Ecto neural progenitor cell (in vitro differentiated cells): ENCODE data around the gene SPSB1.

Experiments
- DNase-seq: peaks from one replicate; pipeline ENCODE4 v3.0.0-alpha.2; 2018; ENCODE audit warnings: low spot score

Gene SPSB1

DNA sequence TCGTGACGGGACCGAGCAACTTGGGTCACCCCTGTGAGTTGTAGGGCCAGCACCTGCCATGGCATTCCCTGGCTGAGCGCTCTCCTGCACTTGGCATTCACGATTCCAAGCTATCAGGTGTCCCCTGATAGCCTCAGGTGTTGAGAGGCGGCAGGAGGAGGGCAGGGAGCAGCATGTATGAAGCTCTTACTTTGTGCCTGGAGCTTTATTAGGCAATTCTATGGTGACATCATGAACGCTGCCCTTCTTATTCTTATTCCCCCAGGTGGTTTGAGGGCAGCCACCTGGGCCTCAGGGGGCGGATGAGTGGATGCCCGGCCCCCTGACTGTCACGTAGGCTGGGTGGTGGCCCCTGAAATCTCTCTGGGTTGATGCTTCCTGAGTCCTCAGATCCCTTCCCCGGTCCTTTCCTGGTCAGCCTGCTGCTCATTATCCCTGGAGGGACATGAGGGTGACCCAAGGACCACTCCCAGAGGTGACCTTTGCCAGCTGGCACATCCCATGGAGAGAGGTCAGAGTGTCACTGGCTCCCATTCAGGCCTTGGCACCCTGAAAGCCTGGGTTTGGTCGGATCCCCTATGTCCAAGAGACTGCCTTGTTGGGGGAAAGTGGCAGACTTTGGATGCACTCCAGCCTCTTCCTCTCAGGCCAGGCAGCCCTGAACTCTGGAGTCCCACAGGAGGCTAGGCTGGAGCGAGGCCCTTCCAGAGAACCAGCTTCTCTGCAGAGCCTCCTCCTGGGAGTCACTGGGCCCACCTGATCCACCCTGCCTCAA is 51.9 kb downstream of the SPSB1 start:
- DNase-seq, result no peak

DNA sequence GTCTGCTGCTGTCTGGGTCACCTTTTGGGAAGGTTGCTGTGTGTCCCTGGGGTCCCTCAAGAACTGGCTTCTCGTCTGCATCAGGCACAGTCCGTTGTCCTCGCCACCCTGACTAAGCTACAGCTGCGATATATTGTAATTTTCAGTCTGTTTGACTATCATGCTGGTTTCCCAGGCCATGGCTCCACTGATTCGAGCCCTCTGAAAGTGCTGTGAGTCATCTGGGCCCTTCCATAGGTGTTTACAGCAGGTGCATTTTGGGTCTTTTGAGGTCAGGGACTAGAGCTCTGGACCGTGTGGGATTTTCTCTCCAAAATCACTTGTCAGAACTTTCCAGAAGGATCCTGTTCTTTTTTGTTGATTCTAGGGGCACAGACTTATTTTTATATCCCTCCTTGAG is 52.8 kb downstream of the SPSB1 start:
- no peak for DNase-seq

DNA sequence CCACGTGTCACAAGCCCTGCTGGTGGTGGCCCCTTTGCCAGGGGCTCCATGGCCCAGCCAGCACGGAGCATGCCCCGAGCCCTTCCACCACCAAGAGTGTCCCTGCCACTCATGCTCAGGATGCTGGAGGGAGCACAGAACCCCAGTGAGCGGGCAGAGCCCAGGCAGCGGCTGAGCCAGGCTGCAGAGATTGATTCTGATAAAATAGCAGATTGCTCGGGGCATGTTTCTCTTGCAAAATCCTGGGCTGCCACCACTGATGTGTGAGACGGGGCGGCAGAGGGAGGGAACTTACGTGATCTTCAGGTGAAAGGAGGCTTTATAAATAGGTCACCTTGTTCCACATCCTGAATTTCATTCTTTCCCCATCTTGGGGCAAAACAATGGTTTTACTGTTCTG is 53.2 kb downstream of the SPSB1 start:
- no peak for DNase-seq

DNA sequence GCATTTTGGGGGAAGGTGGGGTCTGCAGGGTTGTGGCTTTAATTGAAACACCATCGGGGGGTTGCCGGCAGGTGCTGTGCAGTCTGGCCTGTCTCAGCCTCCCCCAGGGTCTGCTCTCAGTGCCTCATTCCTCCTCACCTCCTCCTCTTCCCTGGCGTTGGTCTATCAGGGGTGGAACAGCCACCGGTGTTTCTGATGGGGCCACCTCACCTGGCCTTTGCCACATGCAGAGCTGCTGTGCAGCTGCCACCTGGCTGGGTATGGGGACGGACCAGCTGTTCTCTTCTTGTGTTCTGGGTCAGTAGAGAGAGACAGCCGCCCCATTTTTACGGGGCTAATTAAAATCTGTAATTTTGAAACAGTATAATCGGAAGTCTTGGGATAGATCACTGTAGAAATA is 53.9 kb downstream of the SPSB1 start:
- no peak for DNase-seq

DNA sequence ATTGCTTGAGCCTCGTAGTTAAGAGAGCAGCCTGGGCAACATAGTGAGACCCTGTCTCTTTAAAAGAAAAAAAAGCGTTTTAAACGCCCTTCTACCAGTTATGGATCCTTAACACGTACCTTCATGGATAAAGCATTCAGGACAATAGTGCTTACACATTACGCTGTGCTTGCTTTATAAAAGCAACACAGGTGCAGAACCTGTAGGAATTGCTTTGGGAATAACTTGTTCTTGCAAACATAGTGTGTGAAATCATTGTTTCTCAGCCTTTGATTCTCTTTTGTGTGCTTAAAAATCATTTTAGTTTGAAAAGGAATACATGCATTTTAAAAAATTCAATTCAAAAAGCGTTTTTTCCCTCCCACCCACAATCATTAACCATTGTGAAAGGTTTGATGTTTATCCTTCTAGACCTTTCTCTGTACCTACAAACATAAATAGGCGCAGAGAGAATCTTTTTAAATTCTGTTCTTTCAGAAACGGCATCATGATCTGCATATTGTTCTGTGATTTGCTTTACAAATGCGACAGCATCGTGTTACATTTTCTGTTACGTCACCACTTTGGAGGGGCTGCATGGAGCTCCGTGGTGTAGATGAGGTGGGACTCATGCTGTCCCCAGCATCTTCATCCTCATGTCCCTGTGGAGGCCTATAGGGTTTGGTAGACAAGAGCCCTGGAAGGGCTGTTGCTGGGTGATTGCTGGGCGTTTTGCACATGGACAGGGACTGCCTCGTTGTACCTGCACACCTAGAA is 54.6 kb downstream of the SPSB1 start:
- DNase-seq, result no peak

DNA sequence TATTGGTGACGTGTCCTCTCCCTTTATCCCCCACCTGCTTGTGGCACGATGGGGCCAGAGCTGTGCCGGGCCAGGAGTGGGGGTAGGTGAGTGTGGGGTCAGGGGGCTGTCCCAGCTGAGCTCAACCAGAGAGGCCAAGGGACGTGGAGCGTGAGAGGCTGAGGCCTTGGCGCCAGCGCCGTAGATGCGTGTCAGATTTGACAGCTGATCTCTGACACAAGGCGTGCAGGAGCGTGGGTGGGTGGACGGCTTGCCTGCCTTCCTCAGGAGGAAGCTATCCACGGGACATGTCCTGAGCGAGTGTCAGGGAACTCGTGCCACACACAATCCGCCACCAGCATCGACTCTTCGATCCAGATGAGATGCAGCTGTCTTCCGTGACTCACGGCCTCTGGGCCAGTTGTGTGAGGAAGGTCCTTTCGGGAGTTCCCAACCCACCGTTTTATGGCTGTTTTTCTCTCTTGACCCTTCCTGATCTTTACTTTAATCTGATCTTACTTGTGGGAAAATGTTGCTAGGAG is 56.7 kb downstream of the SPSB1 start:
- DNase-seq, result no peak

DNA sequence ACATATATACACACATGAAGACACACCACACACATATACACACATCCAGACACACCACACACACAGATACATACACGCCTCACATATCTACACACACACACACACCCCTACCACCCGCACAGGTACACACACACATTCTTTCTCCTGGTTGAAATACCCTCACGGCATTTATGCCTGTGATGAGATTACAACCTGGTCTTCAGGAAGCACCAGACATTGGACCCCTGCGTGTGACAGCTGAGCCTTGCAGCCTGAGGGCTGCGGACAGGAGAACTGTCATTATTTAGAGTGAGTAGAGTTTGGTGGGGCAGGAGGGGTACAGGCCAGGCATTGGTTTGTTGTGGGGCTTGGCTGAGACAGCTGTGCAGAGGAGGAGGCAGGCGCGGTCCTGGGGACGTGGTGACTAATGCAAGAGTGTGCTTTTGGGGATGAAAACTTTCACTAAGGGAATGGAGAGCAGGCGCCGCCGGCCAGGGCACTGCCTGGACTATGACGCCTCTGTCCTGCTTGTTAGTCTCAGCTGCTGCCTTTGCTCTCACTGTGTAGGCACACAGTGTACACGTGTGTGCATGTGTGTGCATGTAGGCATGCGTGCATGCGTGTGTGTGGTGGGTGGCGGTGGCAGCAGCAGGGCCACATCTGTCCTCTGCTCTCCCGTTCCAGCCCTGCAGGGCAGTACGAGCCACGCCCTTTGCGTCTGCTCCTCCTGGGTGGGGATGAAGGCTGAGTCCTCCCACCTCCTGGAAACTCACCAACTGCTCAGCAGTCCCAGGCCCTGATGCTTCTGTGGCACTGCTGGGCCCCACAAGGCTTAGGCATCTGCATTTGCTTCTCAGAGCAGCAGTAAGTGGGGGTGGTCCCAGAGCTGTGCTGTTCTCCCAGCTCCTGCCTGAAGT is 57.6 kb downstream of the SPSB1 start:
- DNase-seq, result no peak

DNA sequence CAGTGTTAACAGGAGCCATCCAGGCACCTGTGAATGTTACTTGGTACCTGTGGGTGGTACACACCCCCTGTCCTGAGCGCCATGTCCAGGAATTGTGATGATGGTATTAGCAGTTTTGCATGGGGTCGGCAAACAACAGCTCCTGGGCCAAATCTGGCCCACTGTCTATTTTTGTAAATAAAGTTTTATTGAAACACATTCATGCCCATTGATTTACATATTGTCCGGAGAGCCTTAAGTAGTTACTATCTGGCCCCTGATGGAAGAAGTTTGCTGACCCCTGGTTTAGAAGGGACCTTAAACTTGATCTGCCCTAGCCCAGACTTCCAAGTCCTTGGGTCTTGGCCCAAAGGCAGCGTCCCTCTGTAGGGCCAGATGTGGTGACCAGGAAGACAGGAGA is 58.3 kb downstream of the SPSB1 start:
- no peak for DNase-seq

DNA sequence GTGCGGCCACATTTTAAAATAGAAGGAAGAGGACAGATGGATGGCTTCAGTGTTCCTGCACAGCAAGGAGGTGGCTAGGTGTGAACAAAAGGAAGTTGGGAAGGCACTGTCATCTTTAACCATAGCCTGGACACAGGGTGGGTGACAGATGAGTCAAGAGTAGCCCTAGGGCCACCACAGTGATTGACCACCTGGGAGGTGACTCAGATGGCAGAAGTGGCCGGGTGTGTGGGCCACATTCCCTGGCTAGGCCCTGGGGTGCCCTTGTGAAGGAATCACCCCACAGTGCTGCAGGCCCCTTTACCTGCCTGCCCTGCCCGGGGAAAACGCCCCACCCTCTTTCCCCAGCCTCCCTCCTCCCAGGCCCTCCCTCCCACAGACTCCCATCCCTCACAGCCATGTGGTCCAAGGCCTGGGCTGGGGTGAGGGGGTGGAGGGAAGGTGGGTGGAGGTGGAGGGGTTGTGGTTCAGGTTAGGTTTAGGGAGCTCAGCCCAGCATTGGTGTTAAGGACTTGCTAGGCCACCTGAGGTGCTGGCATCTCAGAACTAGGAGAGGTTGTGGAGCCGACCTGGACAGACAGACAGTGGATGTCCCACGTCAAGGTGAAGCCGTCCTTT is 59.1 kb downstream of the SPSB1 start:
- DNase-seq, result no peak

DNA sequence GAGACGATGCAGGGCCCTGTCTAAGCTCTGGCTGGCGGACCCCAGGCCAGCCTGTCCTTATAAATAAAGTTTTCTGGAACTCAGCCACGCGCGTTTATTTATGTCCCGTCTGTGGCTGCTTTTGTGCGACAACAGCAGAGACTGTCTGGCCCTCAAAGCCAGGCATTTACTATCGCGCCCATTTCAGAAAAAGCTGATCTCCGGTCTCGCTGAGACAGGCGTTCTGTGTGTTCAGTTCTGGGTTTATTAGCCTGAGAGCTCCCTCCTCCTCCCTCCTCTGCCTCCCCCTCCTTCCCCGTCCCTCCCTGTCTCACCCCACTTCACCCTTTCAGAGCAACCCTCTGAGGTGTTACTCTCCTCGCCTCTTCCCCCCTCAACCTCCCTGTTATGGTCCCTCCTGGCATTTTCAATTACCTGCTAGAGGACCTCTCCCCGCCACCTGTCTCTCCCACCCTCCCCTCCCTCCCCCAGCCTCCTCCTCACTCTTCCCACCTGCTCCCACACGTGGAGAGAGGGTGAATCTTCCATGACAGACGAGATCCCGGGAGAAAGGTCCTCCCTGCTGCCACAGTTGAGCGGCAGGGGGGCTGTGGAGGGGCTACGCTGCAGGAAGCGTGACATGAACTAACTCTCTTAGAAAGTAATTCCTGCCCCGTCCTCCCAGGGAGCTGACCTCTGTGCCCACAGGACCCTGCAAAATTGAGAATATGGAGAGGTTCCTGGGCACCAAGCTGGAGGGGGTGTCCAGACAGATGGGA is 59.9 kb downstream of the SPSB1 start:
- DNase-seq, result no peak

DNA sequence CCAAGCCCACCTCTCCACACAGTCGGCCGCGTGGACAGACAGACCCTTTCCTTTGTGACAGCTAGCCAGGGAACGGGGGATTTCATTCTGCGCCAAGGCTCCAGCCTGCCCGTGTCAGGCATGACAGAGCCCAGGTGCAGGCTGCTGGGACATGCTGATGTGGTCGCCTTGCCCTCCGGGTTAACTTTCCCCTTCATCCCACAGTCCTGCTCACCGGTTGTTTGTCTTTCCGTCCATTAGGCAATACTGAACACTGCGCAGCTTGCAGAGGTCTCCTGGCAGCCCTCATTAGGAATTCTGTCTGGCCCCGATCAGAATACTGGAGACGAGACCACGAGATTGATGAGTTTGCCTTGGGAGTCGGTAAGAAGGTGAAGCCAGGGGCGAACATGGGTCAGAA is 62.8 kb downstream of the SPSB1 start:
- DNase-seq, result no peak

DNA sequence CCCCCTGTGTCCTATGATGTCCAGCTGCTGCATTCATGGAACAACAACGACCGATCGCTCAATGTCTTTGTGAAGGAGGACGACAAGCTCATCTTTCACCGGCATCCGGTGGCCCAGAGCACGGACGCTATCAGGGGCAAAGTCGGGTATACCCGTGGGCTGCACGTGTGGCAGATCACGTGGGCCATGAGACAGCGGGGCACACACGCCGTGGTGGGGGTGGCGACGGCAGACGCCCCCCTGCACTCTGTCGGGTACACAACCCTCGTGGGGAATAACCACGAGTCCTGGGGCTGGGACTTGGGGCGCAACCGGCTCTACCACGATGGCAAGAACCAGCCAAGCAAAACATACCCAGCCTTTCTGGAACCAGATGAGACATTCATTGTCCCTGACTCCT is 63.3 kb downstream of the SPSB1 start:
- DNase-seq, result no peak

DNA sequence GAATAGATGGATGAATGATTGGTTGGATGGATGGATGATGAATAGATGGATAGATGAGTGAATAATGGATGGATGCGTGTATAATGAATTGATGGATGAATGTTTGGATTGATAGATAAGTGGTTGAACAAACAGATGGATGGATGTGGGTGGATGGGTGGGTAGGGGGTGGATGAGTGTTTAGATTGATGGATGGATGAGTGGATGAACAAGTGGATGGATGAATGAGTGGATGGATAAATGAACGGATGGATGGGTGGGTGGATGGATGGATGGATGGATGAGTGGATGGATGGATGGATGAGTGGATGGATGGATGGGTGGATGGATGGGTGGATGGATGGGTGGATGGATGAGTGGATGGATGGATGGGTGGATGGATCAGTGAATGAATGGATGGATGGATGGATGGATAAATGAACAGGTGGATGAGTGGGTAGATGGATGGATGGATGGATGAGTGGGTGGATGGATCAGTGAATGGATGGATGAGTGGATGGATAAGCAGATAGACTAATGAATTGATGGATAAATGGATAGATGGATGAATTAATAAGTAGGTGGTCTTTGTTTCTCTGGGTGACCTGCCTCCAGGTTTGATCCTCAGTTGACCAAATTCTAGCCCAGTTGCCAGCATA is 64.3 kb downstream of the SPSB1 start:
- DNase-seq, result no peak

DNA sequence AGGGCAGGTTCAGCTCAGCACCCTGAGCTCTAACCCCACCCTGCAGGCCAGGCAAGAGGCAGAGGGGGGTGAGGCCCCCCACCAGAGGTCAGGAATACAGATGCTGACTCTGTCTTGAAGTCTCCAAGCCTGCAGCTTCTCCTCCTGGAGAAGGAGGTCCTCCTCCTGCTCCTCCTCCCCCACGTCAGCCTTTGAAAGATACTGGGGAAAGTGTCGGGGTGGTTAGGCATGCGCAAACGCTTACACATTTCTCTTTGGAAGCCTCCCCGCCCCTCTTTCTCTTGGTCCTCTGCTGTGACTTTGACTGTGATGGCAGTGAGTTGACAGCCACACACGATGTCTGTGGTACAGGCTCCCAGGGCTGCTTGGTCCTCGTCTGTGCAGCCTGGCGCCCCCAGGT is 65.3 kb downstream of the SPSB1 start:
- no peak for DNase-seq

DNA sequence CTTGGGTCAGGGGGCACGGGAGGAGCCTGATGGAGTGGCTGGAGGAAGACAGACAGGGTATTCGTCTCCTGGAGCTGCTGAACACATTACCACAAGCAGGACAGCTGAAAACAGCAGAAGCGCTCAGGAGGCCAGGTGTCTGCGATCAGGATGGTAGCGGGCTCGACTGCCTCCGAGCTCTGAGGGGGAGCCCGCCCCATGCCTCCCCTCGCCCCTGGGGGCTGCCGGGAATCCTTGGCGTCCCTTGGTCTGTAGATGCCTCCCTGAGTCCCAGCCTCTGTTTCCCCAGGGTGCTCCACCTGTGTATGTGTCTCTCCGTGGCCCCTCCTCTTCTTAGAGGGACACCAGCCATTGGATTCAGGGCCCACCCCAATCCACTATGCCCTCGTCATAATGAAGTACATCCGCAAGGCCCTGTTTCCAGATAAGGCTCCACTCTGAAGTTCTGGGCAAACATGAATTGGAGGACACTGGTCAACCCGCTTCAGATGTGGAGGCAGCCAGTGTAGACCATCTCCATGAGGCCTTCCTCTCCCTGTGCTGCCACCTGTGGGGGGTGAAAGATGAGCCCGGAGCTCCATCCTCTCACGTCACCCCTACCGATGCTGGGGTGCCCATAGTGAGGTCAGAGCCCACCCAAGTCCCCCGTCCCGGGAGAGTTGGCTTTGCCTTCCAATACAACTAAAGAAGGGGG is 67.8 kb downstream of the SPSB1 start:
- no peak for DNase-seq

DNA sequence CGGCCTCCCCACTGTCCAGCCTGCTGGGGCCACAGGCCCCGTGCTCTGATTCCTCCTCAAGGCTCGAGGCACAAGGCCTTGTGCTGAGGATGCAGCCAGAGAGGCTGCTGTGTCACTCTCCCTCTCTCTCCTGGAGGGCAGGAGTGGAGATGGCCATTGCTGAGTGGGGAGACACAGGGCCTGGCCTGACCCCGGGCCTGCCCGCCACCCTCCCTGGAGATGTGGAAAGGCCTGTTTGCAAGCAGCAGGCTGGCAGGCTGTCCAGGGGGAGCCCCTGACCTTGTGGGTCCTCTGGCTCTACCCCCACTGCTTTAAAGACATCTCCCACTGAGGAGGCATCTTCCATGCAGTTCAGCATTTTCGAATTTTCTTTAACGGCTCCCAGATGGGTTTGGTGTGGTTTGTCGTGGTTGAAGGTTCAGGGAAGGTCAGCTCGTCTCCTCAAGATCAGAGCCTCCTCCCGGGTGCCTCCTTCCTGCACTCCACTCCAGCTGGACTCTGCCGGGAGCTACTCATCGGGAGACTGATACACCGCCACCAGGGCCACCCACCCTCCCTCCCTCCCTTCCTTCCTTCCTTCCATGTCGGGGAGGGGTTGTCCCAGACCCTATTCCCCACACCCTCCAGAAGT is 69.1 kb downstream of the SPSB1 start:
- DNase-seq, result no peak

DNA sequence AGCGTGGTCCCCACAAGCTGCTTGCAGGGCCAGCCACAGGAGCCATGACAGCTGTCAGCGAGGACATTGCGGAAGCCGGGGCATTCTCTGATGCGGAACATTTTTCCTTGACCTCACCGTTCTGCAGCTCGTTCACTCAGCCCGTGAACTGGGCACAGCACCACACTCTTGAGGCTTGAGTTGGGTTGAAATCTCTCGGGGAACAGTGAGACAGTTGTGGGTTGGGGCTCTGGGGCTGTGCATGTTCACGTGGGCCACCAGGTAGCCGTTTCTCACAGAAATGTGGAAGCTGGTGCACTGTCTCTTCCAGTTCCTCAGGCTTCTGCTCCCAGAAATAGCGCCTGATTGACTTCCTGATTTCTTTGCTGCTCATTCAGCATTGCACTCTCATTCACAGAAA is 69.8 kb downstream of the SPSB1 start:
- no peak for DNase-seq

DNA sequence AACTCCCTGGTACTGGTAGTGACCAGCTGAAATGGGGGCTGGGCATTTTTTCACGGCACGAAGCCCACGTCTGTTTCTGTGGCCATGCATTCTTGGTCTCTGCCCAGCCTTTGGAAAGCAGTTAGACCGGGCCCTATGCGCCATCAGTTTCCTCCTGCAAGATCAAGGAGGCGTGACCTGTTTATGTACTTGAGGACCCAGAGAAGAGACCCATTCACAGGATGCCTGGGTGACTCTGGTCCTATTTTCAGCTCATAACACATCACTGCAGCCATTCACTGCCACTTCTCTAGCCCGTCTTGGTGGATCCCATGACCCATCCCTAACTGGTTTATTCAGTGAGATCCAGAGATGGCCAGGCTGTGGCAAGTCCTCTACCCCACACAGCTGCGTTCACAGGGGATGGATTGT is 70.4 kb downstream of the SPSB1 start:
- DNase-seq, result no peak

DNA sequence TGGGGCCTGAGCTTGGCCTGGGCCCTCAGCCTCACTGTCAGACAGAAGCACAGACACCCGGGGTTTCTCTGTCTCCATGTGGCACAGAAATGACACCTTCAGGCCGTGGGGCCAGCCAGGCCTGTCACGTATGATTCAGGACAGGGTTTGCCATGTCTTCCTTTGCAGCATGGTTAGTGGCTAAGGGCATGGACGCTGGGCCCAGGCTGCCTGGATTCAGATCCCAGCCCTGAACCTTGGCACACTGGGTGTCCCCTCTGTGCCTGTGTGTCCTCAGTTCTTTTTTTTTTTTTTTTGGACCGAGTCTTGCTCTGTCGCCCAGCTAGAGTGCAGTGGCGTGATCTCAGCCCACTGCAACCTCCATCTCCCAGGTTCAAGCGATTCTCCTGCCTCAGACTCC is 73.6 kb downstream of the SPSB1 start:
- DNase-seq, result no peak
